ENCODE data around the gene EPHA1. TPM values are rescaled to one million over a fixed set of nuclear protein-coding genes. Genes with fewer than 3 reads are reported as not detected.
A peak's percentile ranks its signal among the peaks of the same experiment; 100 is the strongest.

The EPHA1 gene
- total RNA-seq, 5 donors from 2014 or later (not counting 1 experiment from before 2014, with no cell fraction given), result 23.8 to 49.8 (median 43.5) TPM

- H3K36me3 ChIP-seq (ENCODE audit: control insufficient read depth in 2 of 2, extremely low read depth in 1 of 2, insufficient read depth in 1 of 2, low read length in 1 of 2), result peaks cover 29 to 59% of the 10 kb centered on the region in 2 donors
- no peak overlapping the region for H3K4me3 ChIP-seq (ENCODE audit: control insufficient read depth in 1 of 2, extremely low read depth in 1 of 2, low read length in 1 of 2)
- H3K27me3 ChIP-seq (replicated peaks in 1 of 2; ENCODE audit: control insufficient read depth in 2 of 2, extremely low read depth in 1 of 2, insufficient read depth in 2 of 2, low read length in 1 of 2), result no peaks in the 10 kb centered on the region
- H3K4me1 ChIP-seq (ENCODE audit: control insufficient read depth in 1 of 2, extremely low read depth in 1 of 2, insufficient read depth in 2 of 2, low read length in 2 of 2), result peaks cover 18 to 53% of the 10 kb centered on the region in 2 experiments
- H3K9me3 ChIP-seq, result no peaks in the 10 kb centered on the region
- Mint-ChIP-seq H3K4me3 (no peak overlapping the region), H3K27me3 (no peaks in the 10 kb centered on the region), H3K36me3 (peaks cover 18% of the 10 kb centered on the region), H3K4me1 (peaks cover 13 to 18% (median 15%) of the 10 kb centered on the region in 3 donors), H3K9me3 (no peaks in the 10 kb centered on the region), H3K27ac (peak overlapping the region; percentile 21 to 56)
- CTCF ChIA-PET, result interaction anchor here (1.0 to 1.2 kb wide), 2 partner anchors 14 to 19 kb away, joined by 3 to 5 read pairs; no protein-coding TSS in a partner anchor
- WGBS (ENCODE audit: insufficient coverage), result 95% methylated on average over 27 of the region's 28 CpGs
- no peak for ATAC-seq (replicated peaks in 1 of 4)
- no peak for DNase-seq
- POLR2A ChIA-PET, result no interaction called here
- H3K27ac ChIP-seq (ENCODE audit: low read length), result no peak overlapping the region
These were observed 20.1 kb downstream of the EPHA1 start for GRCh38 chr7:143388491-143389101.

GRCh38 chr7:143388051-143388450 is 20.6 kb downstream of the EPHA1 start:
- peaks cover 13 to 18% (median 15%) of the 10 kb centered on the region in 3 donors for H3K4me1 Mint-ChIP-seq
- Histone ChIP-seq H3K4me1 (ENCODE audit: control insufficient read depth in 1 of 2, extremely low read depth in 1 of 2, insufficient read depth in 2 of 2, low read length in 2 of 2) (peaks cover 18 to 58% of the 10 kb centered on the region in 2 experiments), H3K4me3 (ENCODE audit: control insufficient read depth in 1 of 2, extremely low read depth in 1 of 2, low read length in 1 of 2) (no peak overlapping the region), H3K27me3 (replicated peaks in 1 of 2; ENCODE audit: control insufficient read depth in 2 of 2, extremely low read depth in 1 of 2, insufficient read depth in 2 of 2, low read length in 1 of 2) (no peaks in the 10 kb centered on the region), H3K36me3 (ENCODE audit: control insufficient read depth in 2 of 2, extremely low read depth in 1 of 2, insufficient read depth in 1 of 2, low read length in 1 of 2) (peaks cover 23 to 55% of the 10 kb centered on the region in 2 donors), H3K27ac (ENCODE audit: low read length) (no peak overlapping the region), H3K9me3 (no peaks in the 10 kb centered on the region)
- ChIA-PET CTCF (interaction anchor here (0.5 to 1.2 kb wide), 3 partner anchors 15 to 22 kb away, joined by 3 to 5 read pairs (median 3); no protein-coding TSS in a partner anchor), POLR2A (no interaction called here)
- no peak for ATAC-seq (replicated peaks in 1 of 4)
- no peak overlapping the region for H3K4me3 Mint-ChIP-seq
- 96% methylated on average over 7 of the region's 10 CpGs for WGBS (ENCODE audit: insufficient coverage)
- no peaks in the 10 kb centered on the region for H3K9me3 Mint-ChIP-seq
- no peaks in the 10 kb centered on the region for H3K27me3 Mint-ChIP-seq
- H3K27ac Mint-ChIP-seq, result peak overlapping the region in 1 of 2 donors; percentile 21
- peaks cover 17% of the 10 kb centered on the region for H3K36me3 Mint-ChIP-seq
- no peak for DNase-seq

GRCh38 chr7:143387156-143387975 is 21.3 kb downstream of the EPHA1 start:
- Mint-ChIP-seq H3K9me3 (no peaks in the 10 kb centered on the region), H3K27ac (peak overlapping the region in 1 of 2 donors; percentile 21), H3K4me1 (peaks cover 13 to 18% (median 15%) of the 10 kb centered on the region in 3 donors), H3K27me3 (no peaks in the 10 kb centered on the region), H3K36me3 (peaks cover 13% of the 10 kb centered on the region), H3K4me3 (no peak overlapping the region)
- no peaks in the 10 kb centered on the region for H3K27me3 ChIP-seq (replicated peaks in 1 of 2; ENCODE audit: control insufficient read depth in 2 of 2, extremely low read depth in 1 of 2, insufficient read depth in 2 of 2, low read length in 1 of 2)
- no peak for DNase-seq
- peaks cover 21 to 56% of the 10 kb centered on the region in 2 donors for H3K36me3 ChIP-seq (ENCODE audit: control insufficient read depth in 2 of 2, extremely low read depth in 1 of 2, insufficient read depth in 1 of 2, low read length in 1 of 2)
- peak overlapping the region; percentile 52 for H3K27ac ChIP-seq (ENCODE audit: low read length)
- ATAC-seq (replicated peaks in 1 of 4), result no peak
- no peak overlapping the region for H3K4me3 ChIP-seq (ENCODE audit: control insufficient read depth in 1 of 2, extremely low read depth in 1 of 2, low read length in 1 of 2)
- POLR2A ChIA-PET, result no interaction called here
- WGBS (ENCODE audit: insufficient coverage), result 93% methylated on average over 18 of the region's 23 CpGs
- H3K4me1 ChIP-seq (ENCODE audit: control insufficient read depth in 1 of 2, extremely low read depth in 1 of 2, insufficient read depth in 2 of 2, low read length in 2 of 2), result peaks cover 21 to 65% of the 10 kb centered on the region in 2 experiments
- H3K9me3 ChIP-seq, result no peaks in the 10 kb centered on the region
- CTCF ChIA-PET, result interaction anchor here (0.5 to 1.2 kb wide), 3 partner anchors 15 to 22 kb away, joined by 3 to 5 read pairs (median 3); no protein-coding TSS in a partner anchor

- H3K4me1 ChIP-seq (ENCODE audit: control insufficient read depth in 1 of 2, extremely low read depth in 1 of 2, insufficient read depth in 2 of 2, low read length in 2 of 2), result peaks cover 21 to 74% of the 10 kb centered on the region in 2 experiments
These were observed 22.5 kb downstream of the EPHA1 start for GRCh38 chr7:143385891-143386781.

DNA sequence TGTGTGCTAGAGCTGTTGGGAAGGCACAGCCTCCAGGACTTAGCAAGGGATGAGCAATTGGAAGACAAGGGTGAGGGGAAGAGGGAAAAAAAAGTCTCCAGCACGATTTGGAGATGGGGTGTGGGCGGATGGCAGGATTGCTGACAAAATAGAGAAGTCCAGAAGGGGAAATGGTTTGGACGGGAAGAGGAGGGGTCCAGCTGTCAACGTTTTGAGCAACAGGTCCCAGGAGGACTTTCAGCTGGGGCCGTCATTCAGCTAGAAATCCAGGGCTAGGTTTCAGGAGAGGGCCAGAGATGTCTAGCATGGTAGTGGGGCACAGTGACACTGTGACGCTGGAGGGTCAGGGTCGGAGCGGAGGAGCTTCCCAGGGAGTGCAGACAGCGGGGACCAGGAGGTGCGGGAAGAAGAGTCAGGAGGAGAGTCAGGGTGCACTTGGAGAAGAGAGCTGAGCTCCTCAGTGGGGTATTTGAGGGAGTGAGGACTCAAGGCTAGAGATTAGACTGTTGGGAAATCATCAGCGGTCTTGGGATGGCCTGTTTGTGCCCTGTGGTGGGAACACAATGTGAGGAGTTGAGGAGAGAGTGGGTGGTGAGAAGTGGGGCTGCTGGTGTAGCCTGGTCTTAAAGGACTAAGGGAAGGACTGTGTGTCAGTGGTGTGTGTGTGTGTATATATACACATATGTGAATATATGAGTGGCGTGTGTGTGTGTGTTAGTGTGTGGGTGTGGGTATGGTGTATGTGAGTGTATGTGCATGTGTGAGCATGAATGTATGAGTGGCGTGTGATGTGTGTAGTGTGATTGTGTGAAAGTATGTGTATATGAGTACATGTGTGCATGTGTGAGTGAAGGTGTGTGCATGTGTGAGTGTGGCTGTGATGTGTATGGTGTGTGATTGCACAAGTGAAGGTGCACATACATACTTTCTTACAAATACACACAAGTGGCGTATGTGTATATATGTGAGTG is 23.7 kb downstream of the EPHA1 start:
- H3K9me3 Mint-ChIP-seq, result no peaks in the 10 kb centered on the region
- peaks cover 8% of the 10 kb centered on the region for H3K36me3 Mint-ChIP-seq
- Histone ChIP-seq H3K27ac (ENCODE audit: low read length) (peak overlapping the region; percentile 52), H3K4me1 (ENCODE audit: control insufficient read depth in 1 of 2, extremely low read depth in 1 of 2, insufficient read depth in 2 of 2, low read length in 2 of 2) (peaks cover 21 to 77% of the 10 kb centered on the region in 2 experiments), H3K27me3 (replicated peaks in 1 of 2; ENCODE audit: control insufficient read depth in 2 of 2, extremely low read depth in 1 of 2, insufficient read depth in 2 of 2, low read length in 1 of 2) (no peaks in the 10 kb centered on the region), H3K4me3 (ENCODE audit: control insufficient read depth in 1 of 2, extremely low read depth in 1 of 2, low read length in 1 of 2) (no peak overlapping the region), H3K9me3 (no peaks in the 10 kb centered on the region), H3K36me3 (ENCODE audit: control insufficient read depth in 2 of 2, extremely low read depth in 1 of 2, insufficient read depth in 1 of 2, low read length in 1 of 2) (peaks cover 6 to 34% of the 10 kb centered on the region in 2 donors)
- ChIA-PET CTCF (interaction anchor here (0.6 to 1.4 kb wide), 10 partner anchors 10 to 142 kb away, joined by 3 to 8 read pairs (median 4); partner anchors contain the start of gene EPHA1 (in 1 of the 2)), POLR2A (interaction anchor here (0.6 to 1.0 kb wide), 4 partner anchors 10 to 1736 kb away, joined by 3 to 7 read pairs (median 4); no protein-coding TSS in a partner anchor)
- ATAC-seq (replicated peaks in 1 of 4), result no peak
- 70% methylated on average over 11 of the region's 14 CpGs for WGBS (ENCODE audit: insufficient coverage)
- no peak overlapping the region for H3K4me3 Mint-ChIP-seq
- H3K4me1 Mint-ChIP-seq, result peaks cover 12 to 16% (median 13%) of the 10 kb centered on the region in 3 donors
- H3K27me3 Mint-ChIP-seq, result no peaks in the 10 kb centered on the region
- no peak for DNase-seq
- H3K27ac Mint-ChIP-seq, result no peak overlapping the region

More at GRCh38 chr7:143385891-143386781, 22.5 kb downstream of the EPHA1 start:
- H3K4me1 Mint-ChIP-seq, result peaks cover 13 to 18% (median 15%) of the 10 kb centered on the region in 3 donors
- DNase-seq (peak in 24 of 35 experiments; percentile 24 to 66 (median 38)), ATAC-seq (replicated peaks in 1 of 4) (peak; percentile 60 to 68 (median 66))
- no peaks in the 10 kb centered on the region for H3K9me3 ChIP-seq
- no peaks in the 10 kb centered on the region for H3K27me3 Mint-ChIP-seq
- peak overlapping the region; percentile 52 for H3K27ac ChIP-seq (ENCODE audit: low read length)
- H3K27ac Mint-ChIP-seq, result no peak overlapping the region
- H3K4me3 Mint-ChIP-seq, result no peak overlapping the region
- no peaks in the 10 kb centered on the region for H3K9me3 Mint-ChIP-seq
- peaks cover 13% of the 10 kb centered on the region for H3K36me3 Mint-ChIP-seq
- no peaks in the 10 kb centered on the region for H3K27me3 ChIP-seq (replicated peaks in 1 of 2; ENCODE audit: control insufficient read depth in 2 of 2, extremely low read depth in 1 of 2, insufficient read depth in 2 of 2, low read length in 1 of 2)
- CTCF ChIA-PET, result interaction anchor here (0.7 to 1.1 kb wide), 3 partner anchors 11 to 1048 kb away, joined by 3 to 10 read pairs (median 8); no protein-coding TSS in a partner anchor
- peaks cover 14 to 44% of the 10 kb centered on the region in 2 donors for H3K36me3 ChIP-seq (ENCODE audit: control insufficient read depth in 2 of 2, extremely low read depth in 1 of 2, insufficient read depth in 1 of 2, low read length in 1 of 2)
- H3K4me3 ChIP-seq (ENCODE audit: control insufficient read depth in 1 of 2, extremely low read depth in 1 of 2, low read length in 1 of 2), result peak overlapping the region; percentile 2 to 33
- POLR2A ChIA-PET, result interaction anchor here in 1 of 2 donors (0.6 kb wide), 1 partner anchor 525 kb away, joined by 3 read pairs; no protein-coding TSS in a partner anchor
- 7% methylated on average over 15 of the region's 19 CpGs for WGBS (ENCODE audit: insufficient coverage)

Measured in T-cell (primary cell).